ENCODE results near the gene MST1.

Gene MST1

GRCh38 chr3:49665822-49666519 is 23.3 kb downstream of the MST1 start:
- DNase-seq (ENCODE audit: insufficient read length): no peak
- FAIRE-seq: no peak
- TF ChIP-seq TAF1 (IDR thresholded peaks at IDR 0.05; ENCODE audit: borderline replicate concordance, low read depth, low read length) (no peak), POLR2AphosphoS5 (IDR thresholded peaks at IDR 0.05; ENCODE audit: low read depth, low read length) (no peak), POLR2A (IDR thresholded peaks at IDR 0.05; ENCODE audit: low read depth, low read length) (no peak)

DNA sequence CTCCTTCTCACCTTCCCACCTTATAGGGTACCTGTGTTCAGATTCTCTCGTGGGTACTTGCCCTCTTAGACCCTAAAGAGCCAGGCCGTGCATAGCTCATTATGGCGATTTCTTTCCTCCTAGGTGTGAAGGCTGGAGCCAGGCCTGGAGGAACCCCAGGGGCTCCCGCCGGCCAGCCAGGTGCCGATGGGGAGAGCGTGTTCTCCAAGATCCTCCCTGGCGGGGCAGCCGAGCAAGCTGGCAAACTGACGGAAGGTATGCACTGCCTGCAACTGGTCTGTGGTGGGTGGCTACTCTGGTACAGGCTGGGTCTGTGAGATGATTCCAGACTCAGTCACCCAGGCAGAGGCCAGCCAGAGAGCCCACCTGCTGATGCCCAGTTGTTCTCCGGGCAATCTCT is 25.0 kb downstream of the MST1 start:
- DNase-seq (ENCODE audit: insufficient read length) (no peak), FAIRE-seq (no peak)
- TF ChIP-seq TAF1 (IDR thresholded peaks at IDR 0.05; ENCODE audit: borderline replicate concordance, low read depth, low read length) (no peak), POLR2AphosphoS5 (IDR thresholded peaks at IDR 0.05; ENCODE audit: low read depth, low read length) (no peak), POLR2A (IDR thresholded peaks at IDR 0.05; ENCODE audit: low read depth, low read length) (no peak)

- no peak for DNase-seq (ENCODE audit: insufficient read length)
- TF ChIP-seq POLR2AphosphoS5 (IDR thresholded peaks at IDR 0.05; ENCODE audit: low read depth, low read length) (no peak), TAF1 (IDR thresholded peaks at IDR 0.05; ENCODE audit: borderline replicate concordance, low read depth, low read length) (no peak), POLR2A (IDR thresholded peaks at IDR 0.05; ENCODE audit: low read depth, low read length) (no peak)
- no peak for FAIRE-seq
Measured at GRCh38 chr3:49663831-49664230, 25.4 kb downstream of the MST1 start.

DNA sequence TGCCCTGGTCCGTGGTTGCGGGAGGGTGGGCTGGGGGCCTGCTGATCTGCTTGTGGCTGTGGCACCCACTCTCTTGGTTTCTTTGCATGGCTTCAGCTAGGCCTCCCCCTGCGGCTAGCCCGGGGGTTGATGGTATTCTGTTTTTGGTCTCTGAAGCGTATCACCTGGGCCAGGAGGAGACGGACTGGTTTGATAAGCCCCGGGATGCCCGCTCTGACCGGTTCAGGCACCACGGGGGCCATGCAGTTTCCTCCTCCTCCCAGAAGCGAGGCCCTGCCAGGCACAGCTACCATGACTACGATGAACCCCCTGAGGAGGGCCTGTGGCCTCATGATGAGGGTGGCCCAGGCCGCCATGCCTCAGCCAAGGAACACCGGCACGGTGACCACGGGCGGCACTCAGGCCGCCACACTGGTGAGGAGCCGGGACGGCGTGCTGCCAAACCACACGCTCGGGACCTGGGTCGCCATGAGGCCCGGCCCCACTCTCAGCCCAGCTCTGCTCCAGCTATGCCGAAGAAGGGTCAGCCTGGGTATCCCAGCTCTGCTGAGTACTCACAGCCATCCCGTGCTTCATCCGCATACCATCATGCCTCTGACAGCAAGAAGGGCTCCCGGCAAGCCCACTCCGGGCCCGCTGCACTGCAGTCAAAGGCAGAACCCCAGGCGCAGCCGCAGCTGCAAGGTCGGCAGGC is 26.4 kb downstream of the MST1 start:
- no peak for TF ChIP-seq POLR2A (IDR thresholded peaks at IDR 0.05; ENCODE audit: low read depth, low read length)
- no peak for TF ChIP-seq TAF1 (IDR thresholded peaks at IDR 0.05; ENCODE audit: borderline replicate concordance, low read depth, low read length)
- no peak for TF ChIP-seq POLR2AphosphoS5 (IDR thresholded peaks at IDR 0.05; ENCODE audit: low read depth, low read length)
- DNase-seq (ENCODE audit: insufficient read length) (no peak), FAIRE-seq (no peak)

DNA sequence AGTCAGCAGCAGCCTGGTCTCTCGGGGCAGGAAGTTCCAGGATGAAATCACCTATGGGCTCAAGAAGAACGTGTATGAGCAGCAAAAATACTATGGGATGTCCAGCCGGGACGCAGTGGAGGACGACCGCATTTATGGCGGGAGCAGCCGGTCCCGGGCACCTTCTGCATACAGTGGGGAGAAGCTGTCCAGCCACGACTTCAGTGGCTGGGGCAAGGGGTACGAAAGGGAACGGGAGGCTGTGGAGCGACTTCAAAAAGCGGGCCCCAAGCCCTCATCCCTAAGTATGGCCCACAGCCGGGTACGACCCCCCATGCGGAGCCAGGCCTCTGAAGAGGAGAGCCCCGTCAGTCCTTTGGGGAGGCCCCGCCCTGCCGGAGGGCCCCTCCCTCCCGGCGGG is 27.3 kb downstream of the MST1 start:
- FAIRE-seq (no peak), DNase-seq (ENCODE audit: insufficient read length) (no peak)
- TF ChIP-seq TAF1 (IDR thresholded peaks at IDR 0.05; ENCODE audit: borderline replicate concordance, low read depth, low read length): no peak
- no peak for TF ChIP-seq POLR2A (IDR thresholded peaks at IDR 0.05; ENCODE audit: low read depth, low read length)
- TF ChIP-seq POLR2AphosphoS5 (IDR thresholded peaks at IDR 0.05; ENCODE audit: low read depth, low read length): no peak

DNA sequence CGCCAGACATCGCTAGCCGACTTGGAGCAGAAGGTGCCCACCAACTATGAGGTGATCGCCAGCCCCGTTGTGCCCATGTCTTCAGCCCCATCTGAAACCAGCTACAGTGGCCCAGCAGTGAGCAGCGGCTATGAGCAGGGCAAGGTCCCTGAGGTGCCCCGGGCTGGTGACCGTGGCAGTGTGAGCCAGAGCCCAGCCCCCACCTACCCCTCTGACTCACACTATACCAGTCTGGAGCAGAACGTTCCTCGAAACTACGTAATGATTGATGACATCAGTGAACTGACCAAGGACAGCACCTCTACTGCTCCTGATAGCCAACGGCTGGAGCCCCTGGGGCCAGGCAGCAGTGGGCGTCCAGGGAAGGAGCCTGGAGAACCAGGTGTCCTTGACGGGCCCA is 28.0 kb downstream of the MST1 start:
- FAIRE-seq: no peak
- TF ChIP-seq POLR2A (IDR thresholded peaks at IDR 0.05; ENCODE audit: low read depth, low read length): no peak
- TF ChIP-seq TAF1 (IDR thresholded peaks at IDR 0.05; ENCODE audit: borderline replicate concordance, low read depth, low read length): no peak
- no peak for TF ChIP-seq POLR2AphosphoS5 (IDR thresholded peaks at IDR 0.05; ENCODE audit: low read depth, low read length)
- DNase-seq (ENCODE audit: insufficient read length): no peak

GRCh38 chr3:49659756-49660155 is 29.5 kb downstream of the MST1 start:
- TF ChIP-seq TAF1 (IDR thresholded peaks at IDR 0.05; ENCODE audit: borderline replicate concordance, low read depth, low read length): no peak
- no peak for TF ChIP-seq POLR2A (IDR thresholded peaks at IDR 0.05; ENCODE audit: low read depth, low read length)
- no peak for TF ChIP-seq POLR2AphosphoS5 (IDR thresholded peaks at IDR 0.05; ENCODE audit: low read depth, low read length)
- FAIRE-seq (no peak), DNase-seq (ENCODE audit: insufficient read length) (no peak)

- no peak for TF ChIP-seq POLR2A (IDR thresholded peaks at IDR 0.05; ENCODE audit: low read depth, low read length)
- TF ChIP-seq POLR2AphosphoS5 (IDR thresholded peaks at IDR 0.05; ENCODE audit: low read depth, low read length): no peak
- no peak for TF ChIP-seq TAF1 (IDR thresholded peaks at IDR 0.05; ENCODE audit: borderline replicate concordance, low read depth, low read length)
- no peak for DNase-seq (ENCODE audit: insufficient read length)
- FAIRE-seq: no peak
Measured at GRCh38 chr3:49658711-49659110, 30.6 kb downstream of the MST1 start.

DNA sequence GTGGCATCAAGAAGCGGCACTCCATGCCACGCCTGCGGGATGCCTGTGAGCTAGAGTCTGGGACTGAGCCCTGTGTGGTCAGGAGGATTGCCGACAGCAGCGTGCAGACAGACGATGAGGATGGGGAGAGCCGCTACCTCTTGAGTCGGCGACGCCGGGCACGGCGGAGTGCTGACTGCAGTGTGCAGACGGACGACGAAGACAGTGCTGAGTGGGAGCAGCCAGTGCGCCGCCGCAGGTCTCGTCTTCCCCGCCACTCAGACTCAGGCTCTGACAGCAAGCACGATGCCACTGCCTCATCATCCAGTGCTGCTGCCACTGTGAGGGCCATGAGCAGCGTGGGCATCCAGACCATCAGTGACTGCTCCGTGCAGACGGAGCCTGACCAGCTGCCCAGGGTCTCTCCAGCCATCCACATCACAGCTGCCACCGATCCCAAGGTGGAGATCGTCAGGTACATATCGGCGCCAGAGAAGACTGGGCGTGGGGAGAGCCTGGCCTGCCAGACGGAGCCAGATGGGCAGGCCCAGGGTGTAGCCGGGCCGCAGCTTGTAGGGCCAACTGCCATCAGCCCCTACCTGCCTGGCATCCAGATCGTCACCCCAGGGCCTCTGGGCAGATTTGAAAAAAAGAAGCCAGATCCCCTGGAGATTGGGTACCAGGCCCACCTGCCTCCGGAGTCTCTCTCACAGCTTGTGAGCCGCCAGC is 31.9 kb downstream of the MST1 start:
- DNase-seq (ENCODE audit: insufficient read length) (no peak), FAIRE-seq (no peak)
- TF ChIP-seq POLR2AphosphoS5 (IDR thresholded peaks at IDR 0.05; ENCODE audit: low read depth, low read length) (no peak), POLR2A (IDR thresholded peaks at IDR 0.05; ENCODE audit: low read depth, low read length) (no peak), TAF1 (IDR thresholded peaks at IDR 0.05; ENCODE audit: borderline replicate concordance, low read depth, low read length) (no peak)

- TF ChIP-seq POLR2AphosphoS5 (IDR thresholded peaks at IDR 0.05; ENCODE audit: low read depth, low read length) (no peak), POLR2A (IDR thresholded peaks at IDR 0.05; ENCODE audit: low read depth, low read length) (no peak), TAF1 (IDR thresholded peaks at IDR 0.05; ENCODE audit: borderline replicate concordance, low read depth, low read length) (no peak)
- DNase-seq (ENCODE audit: insufficient read length): no peak
- no peak for FAIRE-seq
Measured at GRCh38 chr3:49656541-49657112, 32.6 kb downstream of the MST1 start.

- no peak for FAIRE-seq
- no peak for DNase-seq (ENCODE audit: insufficient read length)
- TF ChIP-seq TAF1 (IDR thresholded peaks at IDR 0.05; ENCODE audit: borderline replicate concordance, low read depth, low read length) (no peak), POLR2A (IDR thresholded peaks at IDR 0.05; ENCODE audit: low read depth, low read length) (no peak), POLR2AphosphoS5 (IDR thresholded peaks at IDR 0.05; ENCODE audit: low read depth, low read length) (no peak)
Measured at GRCh38 chr3:49655731-49656285, 33.5 kb downstream of the MST1 start.
